H9 (cell line): ENCODE results near the gene ITPRIPL2. TPM values are rescaled to one million over a fixed set of nuclear protein-coding genes. Genes with fewer than 3 reads are reported as not detected.

ENCODE experiments used
- DNase-seq: peaks from one replicate; pipeline ENCODE4 v3.0.0-alpha.2; 2017
- H2AFZ ChIP-seq: one replicate; pipeline ENCODE4 v1.6.1; 2013; ENCODE audit warnings: mild to moderate bottlenecking, low read length, control low read depth, moderate library complexity
- H2AK5ac ChIP-seq: 2 replicates; pipeline ENCODE4 v1.6.1; 2013; ENCODE audit warnings: low read length, control low read depth, mixed read lengths; ENCODE audit not compliant: insufficient read length
- H2BK120ac ChIP-seq: one replicate; pipeline ENCODE4 v1.6.1; 2013; ENCODE audit warnings: low read depth, mild to moderate bottlenecking, low read length, control low read depth, inconsistent platforms; ENCODE audit not compliant: poor library complexity, severe bottlenecking
- H2BK12ac ChIP-seq: 2 replicates; pipeline ENCODE4 v1.6.1; 2013; ENCODE audit warnings: low read length, control low read depth, mixed read lengths, low read depth; ENCODE audit not compliant: insufficient read length
- H2BK15ac ChIP-seq: 2 replicates; pipeline ENCODE4 v1.6.1; 2013; ENCODE audit warnings: low read depth, low read length, control low read depth
- H2BK20ac ChIP-seq: one replicate; pipeline ENCODE4 v1.6.1; 2013; ENCODE audit warnings: low read depth, mild to moderate bottlenecking, low read length, control low read depth, inconsistent platforms; ENCODE audit not compliant: poor library complexity, severe bottlenecking
- H2BK5ac ChIP-seq: 2 replicates; pipeline ENCODE4 v1.6.1; 2013; ENCODE audit warnings: low read length, control low read depth, mixed read lengths; ENCODE audit not compliant: insufficient read length
- H3K14ac ChIP-seq: 2 replicates; pipeline ENCODE4 v1.6.1; 2013; ENCODE audit warnings: low read length, control low read depth; ENCODE audit not compliant: insufficient read depth
- H3K18ac ChIP-seq: 2 replicates; pipeline ENCODE4 v1.6.1; 2013; ENCODE audit warnings: low read depth, mild to moderate bottlenecking, mixed read lengths, low read length, control low read depth; ENCODE audit not compliant: insufficient read length
- H3K23ac ChIP-seq: 2 replicates; pipeline ENCODE4 v1.6.1; 2013; ENCODE audit warnings: low read length, control low read depth, mixed read lengths, low read depth; ENCODE audit not compliant: insufficient read length
- H3K23me2 ChIP-seq: 2 replicates; pipeline ENCODE4 v1.6.1; 2013; ENCODE audit warnings: low read depth, mild to moderate bottlenecking, mixed read lengths, low read length, control low read depth; ENCODE audit not compliant: insufficient read length, poor library complexity, severe bottlenecking
- H3K27ac ChIP-seq: 2 replicates; pipeline ENCODE4 v1.5.1; 2013; ENCODE audit warnings: low read length, control low read depth, mixed read lengths, low read depth; ENCODE audit not compliant: insufficient read length
- H3K27me3 ChIP-seq: 2 replicates; pipeline ENCODE4 v1.6.1; 2013; ENCODE audit warnings: low read length, control low read depth, inconsistent platforms; ENCODE audit not compliant: insufficient read depth
- H3K4ac ChIP-seq: 2 replicates; pipeline ENCODE4 v1.6.1; 2013; ENCODE audit warnings: low read depth, mild to moderate bottlenecking, control low read depth, inconsistent platforms, low read length, moderate library complexity
- H3K4me1 ChIP-seq: 2 replicates; pipeline ENCODE4 v1.6.1; 2013; ENCODE audit warnings: low read length, control low read depth, inconsistent platforms; ENCODE audit not compliant: insufficient read depth
- H3K4me2 ChIP-seq: 2 replicates; pipeline ENCODE4 v1.6.1; 2013; ENCODE audit warnings: low read length, control low read depth, mixed read lengths; ENCODE audit not compliant: insufficient read length, insufficient read depth
- H3K56ac ChIP-seq: 2 replicates; pipeline ENCODE4 v1.6.1; 2013; ENCODE audit warnings: low read depth, mild to moderate bottlenecking, mixed read lengths, low read length, control low read depth; ENCODE audit not compliant: insufficient read length
- H3K79me1 ChIP-seq: 2 replicates; pipeline ENCODE4 v1.6.1; 2013; ENCODE audit warnings: low read depth, mild to moderate bottlenecking, moderate library complexity, low read length, control low read depth, inconsistent platforms; ENCODE audit not compliant: insufficient read depth, poor library complexity, severe bottlenecking
- H3K79me2 ChIP-seq: 2 replicates; pipeline ENCODE4 v1.6.1; 2013; ENCODE audit warnings: low read length, control low read depth, inconsistent platforms; ENCODE audit not compliant: insufficient read depth
- H3K9ac ChIP-seq: 2 replicates; pipeline ENCODE4 v1.6.1; 2013; ENCODE audit warnings: low read length, control low read depth, mixed read lengths; ENCODE audit not compliant: insufficient read length; ENCODE audit errors: extremely low read depth
- H3K9me3 ChIP-seq: one replicate; pipeline ENCODE4 v1.6.1; 2013; ENCODE audit warnings: low read depth, low read length, inconsistent platforms; ENCODE audit not compliant: control insufficient read depth
- H3T11ph ChIP-seq: one replicate; pipeline ENCODE4 v1.6.1; 2013; ENCODE audit warnings: mild to moderate bottlenecking, low read length, control low read depth, inconsistent platforms
- H4K20me1 ChIP-seq: one replicate; pipeline ENCODE4 v1.6.1; 2013; ENCODE audit not compliant: control insufficient read depth, insufficient read length, insufficient read depth
- H4K5ac ChIP-seq: 2 replicates; pipeline ENCODE4 v1.6.1; 2013; ENCODE audit warnings: low read depth, mild to moderate bottlenecking, mixed read lengths, low read length, control low read depth; ENCODE audit not compliant: insufficient read length
- H4K8ac ChIP-seq: replicated peaks from 2 replicates; pipeline ENCODE4 v1.6.1; 2013; ENCODE audit warnings: low read length, control low read depth, mixed read lengths, low read depth; ENCODE audit not compliant: insufficient read length
- H4K91ac ChIP-seq: 2 replicates; pipeline ENCODE4 v1.6.1; 2013; ENCODE audit warnings: low read depth, mild to moderate bottlenecking, moderate library complexity, mixed read lengths, low read length, control low read depth; ENCODE audit not compliant: insufficient read length
- H3K27ac Mint-ChIP-seq, 3 experiments: 2 replicates in 2 of 3; 3 replicates in 1 of 3; pipeline ENCODE4 v1.8.0; 2020 to 2021; ENCODE audit warnings: mixed read lengths in 3 of 3, mild to moderate bottlenecking in 1 of 3, moderate library complexity in 1 of 3
- H3K27me3 Mint-ChIP-seq: 2 replicates; pipeline ENCODE4 v1.8.0; 2021; ENCODE audit warnings: low read depth, mild to moderate bottlenecking, moderate library complexity, mixed read lengths
- H3K36me3 Mint-ChIP-seq, 3 experiments: 2 replicates in 2 of 3; 3 replicates in 1 of 3; pipeline ENCODE4 v1.8.0; 2020 to 2021; ENCODE audit warnings: low read depth in 3 of 3, mixed read lengths in 3 of 3; ENCODE audit not compliant: insufficient read depth in 1 of 3
- H3K4me1 Mint-ChIP-seq, 2 experiments: 2 replicates each; pipeline ENCODE4 v1.8.0; 2020; ENCODE audit warnings: mixed read lengths in 2 of 2
- H3K4me3 Mint-ChIP-seq, 2 experiments: 2 replicates in 1 of 2; 3 replicates in 1 of 2; pipeline ENCODE4 v1.8.0; 2020 to 2021; ENCODE audit warnings: mild to moderate bottlenecking in 2 of 2, mixed read lengths in 2 of 2, moderate library complexity in 1 of 2
- H3K9me3 Mint-ChIP-seq, 2 experiments: 2 replicates in 1 of 2; 3 replicates in 1 of 2; pipeline ENCODE4 v1.8.0; 2020; ENCODE audit warnings: mild to moderate bottlenecking in 2 of 2, mixed read lengths in 2 of 2, moderate library complexity in 1 of 2
- CTCF ChIP-seq: fragments of 200-600 bp; sonication (generic); conservative IDR thresholded peaks from 3 replicates; pipeline ENCODE4 v1.8.0; 2021; ENCODE audit warnings: antibody characterized with exemption, mild to moderate bottlenecking
- WGBS: extraction: QIAGEN DNeasy Blood & Tissue Kit; methylation state at CpG from one replicate; pipeline ENCODE4 v1.1.7; 2013; ENCODE audit warnings: missing lambda C conversion rate, low lambda C conversion rate, mixed read lengths; ENCODE audit not compliant: insufficient read length; ENCODE audit errors: extremely low coverage; 5-methylcytosine and 5-hydroxymethylcytosine counted together
- total RNA-seq: library from RNA; stranded (reverse); gene quantifications from 2 replicates; pipeline ENCODE4 v1.2.1, GENCODE V29; 2021

ITPRIPL2 gene
- total RNA-seq, 1 experiment from 2014 or later: 9.1 TPM

DNA sequence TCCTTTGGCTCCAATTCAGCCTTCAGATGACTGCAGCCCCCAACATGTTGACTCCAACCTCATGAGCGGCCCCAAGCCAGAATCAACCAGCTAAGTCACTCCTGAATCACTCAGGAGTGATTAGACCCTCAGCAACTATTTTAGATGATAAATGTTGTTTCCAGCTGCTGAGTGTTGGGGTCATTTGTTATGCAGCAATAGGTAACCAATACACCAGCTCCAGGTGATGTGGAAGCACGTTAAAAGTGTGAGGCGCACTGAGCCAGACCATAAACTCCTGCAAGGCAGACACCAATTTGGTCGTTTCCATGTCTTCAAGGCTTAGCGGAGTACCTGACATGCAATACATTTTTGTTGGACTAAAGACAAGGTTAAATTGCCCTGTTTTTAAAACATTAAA is 28.9 kb upstream of the ITPRIPL2 start:
- H3K4me3 Mint-ChIP-seq: no peak overlapping the region
- Histone ChIP-seq H2BK20ac (no peak overlapping the region), H3T11ph (no peak overlapping the region), H3K23me2 (no peaks in the 10 kb centered on the region), H3K27ac (no peak overlapping the region), H2BK12ac (no peak overlapping the region), H3K9ac (no peak overlapping the region), H2AFZ (no peak overlapping the region), H3K79me1 (no peaks in the 10 kb centered on the region), H3K4me1 (no peaks in the 10 kb centered on the region), H4K91ac (no peak overlapping the region), H2AK5ac (no peak overlapping the region), H3K14ac (no peak overlapping the region), H3K56ac (no peak overlapping the region), H3K27me3 (no peaks in the 10 kb centered on the region; the same call in 1 of the 2 replicates), H2BK5ac (no peak overlapping the region), H3K18ac (no peak overlapping the region), H4K20me1 (no peaks in the 10 kb centered on the region), H3K23ac (no peak overlapping the region), H4K8ac (no peak overlapping the region), H3K79me2 (no peaks in the 10 kb centered on the region), H2BK120ac (no peak overlapping the region), H4K5ac (no peak overlapping the region), H2BK15ac (no peak overlapping the region), H3K9me3 (no peaks in the 10 kb centered on the region), H3K4ac (no peak overlapping the region), H3K4me2 (no peak overlapping the region)
- peaks cover 16 to 20% (median 18%) of the 10 kb centered on the region in 3 experiments for H3K36me3 Mint-ChIP-seq
- no peak for TF ChIP-seq CTCF
- WGBS: no CpG with 5 or more reads among the region's 5 CpGs
- H3K27me3 Mint-ChIP-seq: peaks cover 24% of the 10 kb centered on the region
- H3K27ac Mint-ChIP-seq: no peak overlapping the region
- peaks cover 7 to 8% of the 10 kb centered on the region in 2 experiments; a peak in 3 of 4 replicates for H3K4me1 Mint-ChIP-seq
- H3K9me3 Mint-ChIP-seq: peaks cover 0 to 6% of the 10 kb centered on the region in 2 experiments; a peak in 1 of 5 replicates
- DNase-seq: no peak
